ENCODE data around the gene HCN1. TPM values are rescaled to one million over a fixed set of nuclear protein-coding genes. Genes with fewer than 3 reads are reported as not detected.
A peak's percentile ranks its signal among the peaks of the same experiment; 100 is the strongest.
"Not testable (repeated sequence)": the region's sequence is repeated elsewhere in the genome, so short reads cannot be mapped to it uniquely, and the experiment has no call there.

HCN1 gene
- total RNA-seq, 1 donor from 2014 or later: 14.3 TPM

GRCh38 chr5:45623832-45624231, 72.3 kb downstream of the HCN1 start:
- FAIRE-seq (no peak), DNase-seq (ENCODE audit: low spot score in 2 of 2) (no peak)

GRCh38 chr5:45622365-45622764, 73.8 kb downstream of the HCN1 start:
- FAIRE-seq: no peak
- no peak for DNase-seq (ENCODE audit: low spot score in 2 of 2)

- FAIRE-seq (no peak), DNase-seq (ENCODE audit: low spot score in 2 of 2) (no peak)
These were observed 78.2 kb downstream of the HCN1 start for GRCh38 chr5:45617859-45618416.

- DNase-seq (ENCODE audit: low spot score in 2 of 2) (no peak), FAIRE-seq (no peak)
These were observed 86.5 kb downstream of the HCN1 start for GRCh38 chr5:45609661-45610060.

- DNase-seq (ENCODE audit: low spot score in 2 of 2) (no peak), FAIRE-seq (no peak)
These were observed 92.1 kb downstream of the HCN1 start for GRCh38 chr5:45604092-45604491.

GRCh38 chr5:45601424-45601823, 94.8 kb downstream of the HCN1 start:
- FAIRE-seq: no peak
- no peak for DNase-seq (ENCODE audit: low spot score in 2 of 2)

- FAIRE-seq: no peak
These were observed 99.9 kb downstream of the HCN1 start for GRCh38 chr5:45596320-45596719.

GRCh38 chr5:45586001-45586400, 110.2 kb downstream of the HCN1 start:
- DNase-seq (ENCODE audit: low spot score in 2 of 2); FAIRE-seq: not testable (repeated sequence)

More at GRCh38 chr5:45596320-45596719, 99.9 kb downstream of the HCN1 start:
- no peak for DNase-seq (ENCODE audit: low spot score in 2 of 2)

GRCh38 chr5:45578270-45578669, 117.9 kb downstream of the HCN1 start:
- FAIRE-seq (no peak), DNase-seq (ENCODE audit: low spot score in 2 of 2) (no peak)

- FAIRE-seq: no peak
- DNase-seq (ENCODE audit: low spot score in 2 of 2): no peak
These were observed 127.4 kb downstream of the HCN1 start for GRCh38 chr5:45568813-45569212.

- DNase-seq (ENCODE audit: low spot score in 2 of 2) (no peak), FAIRE-seq (no peak)
These were observed 153.8 kb downstream of the HCN1 start for GRCh38 chr5:45542421-45542820.

GRCh38 chr5:45533663-45534062, 162.5 kb downstream of the HCN1 start:
- no peak for FAIRE-seq
- no peak for DNase-seq (ENCODE audit: low spot score in 2 of 2)

- DNase-seq (ENCODE audit: low spot score in 2 of 2) (no peak), FAIRE-seq (no peak)
These were observed 163.2 kb downstream of the HCN1 start for GRCh38 chr5:45532826-45533624.

GRCh38 chr5:45521067-45521466, 175.1 kb downstream of the HCN1 start:
- DNase-seq (ENCODE audit: low spot score in 2 of 2) (no peak), FAIRE-seq (no peak)

- DNase-seq (ENCODE audit: low spot score in 2 of 2) (no peak), FAIRE-seq (no peak)
These were observed 183.7 kb downstream of the HCN1 start for GRCh38 chr5:45512521-45512920.

- DNase-seq (ENCODE audit: low spot score in 2 of 2) (no peak), FAIRE-seq (no peak)
These were observed 186.8 kb downstream of the HCN1 start for GRCh38 chr5:45509371-45509770.

- FAIRE-seq: no peak
- DNase-seq (ENCODE audit: low spot score in 2 of 2): no peak
These were observed 188.0 kb downstream of the HCN1 start for GRCh38 chr5:45508135-45508534.

GRCh38 chr5:45507178-45507577, 189.0 kb downstream of the HCN1 start:
- DNase-seq (ENCODE audit: low spot score in 2 of 2): peak in 1 of 2 donors; percentile 6
- FAIRE-seq: no peak

- DNase-seq (ENCODE audit: low spot score in 2 of 2); FAIRE-seq: not testable (repeated sequence)
These were observed 197.2 kb downstream of the HCN1 start for GRCh38 chr5:45499006-45499405.

- DNase-seq (ENCODE audit: low spot score in 2 of 2) (no peak), FAIRE-seq (no peak)
These were observed 204.8 kb downstream of the HCN1 start for GRCh38 chr5:45491368-45491767.

- FAIRE-seq (no peak), DNase-seq (ENCODE audit: low spot score in 2 of 2) (no peak)
These were observed 211.4 kb downstream of the HCN1 start for GRCh38 chr5:45484781-45485180.

GRCh38 chr5:45454114-45454513, 242.1 kb downstream of the HCN1 start:
- DNase-seq (ENCODE audit: low spot score in 2 of 2) (peak in 1 of 2 donors; percentile 5), FAIRE-seq (no peak)
